ENCODE measurements around the gene BAD.

DNA sequence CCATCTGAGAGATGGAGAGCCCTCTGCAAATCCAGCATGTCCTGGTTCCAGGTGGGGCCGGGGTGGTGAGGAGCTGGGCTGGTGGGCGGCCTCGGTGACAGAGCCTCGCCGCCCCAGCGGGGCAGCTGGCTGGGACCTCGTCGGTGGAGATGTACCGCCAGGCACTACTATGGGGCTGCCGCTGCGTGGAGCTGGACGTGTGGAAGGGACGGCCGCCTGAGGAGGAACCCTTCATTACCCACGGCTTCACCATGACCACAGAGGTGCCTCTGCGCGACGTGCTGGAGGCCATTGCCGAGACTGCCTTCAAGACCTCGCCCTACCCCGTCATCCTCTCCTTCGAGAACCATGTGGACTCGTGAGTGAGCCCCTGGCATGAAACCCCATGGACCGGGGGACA, 26.1 kb downstream of the BAD start:
- TF ChIP-seq, protein P1, sequence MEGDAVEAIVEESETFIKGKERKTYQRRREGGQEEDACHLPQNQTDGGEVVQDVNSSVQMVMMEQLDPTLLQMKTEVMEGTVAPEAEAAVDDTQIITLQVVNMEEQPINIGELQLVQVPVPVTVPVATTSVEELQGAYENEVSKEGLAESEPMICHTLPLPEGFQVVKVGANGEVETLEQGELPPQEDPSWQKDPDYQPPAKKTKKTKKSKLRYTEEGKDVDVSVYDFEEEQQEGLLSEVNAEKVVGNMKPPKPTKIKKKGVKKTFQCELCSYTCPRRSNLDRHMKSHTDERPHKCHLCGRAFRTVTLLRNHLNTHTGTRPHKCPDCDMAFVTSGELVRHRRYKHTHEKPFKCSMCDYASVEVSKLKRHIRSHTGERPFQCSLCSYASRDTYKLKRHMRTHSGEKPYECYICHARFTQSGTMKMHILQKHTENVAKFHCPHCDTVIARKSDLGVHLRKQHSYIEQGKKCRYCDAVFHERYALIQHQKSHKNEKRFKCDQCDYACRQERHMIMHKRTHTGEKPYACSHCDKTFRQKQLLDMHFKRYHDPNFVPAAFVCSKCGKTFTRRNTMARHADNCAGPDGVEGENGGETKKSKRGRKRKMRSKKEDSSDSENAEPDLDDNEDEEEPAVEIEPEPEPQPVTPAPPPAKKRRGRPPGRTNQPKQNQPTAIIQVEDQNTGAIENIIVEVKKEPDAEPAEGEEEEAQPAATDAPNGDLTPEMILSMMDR (IDR thresholded peaks at IDR 0.05) = no peak
- no peak for TF ChIP-seq POLR2A (IDR thresholded peaks at IDR 0.05)
- no peak for TF ChIP-seq POLR2AphosphoS5 (IDR thresholded peaks at IDR 0.05)

All from transverse colon (tissue), 4 donors.